Right lobe of liver (tissue), 4 donors: ENCODE results near the gene PCSK4.

Source experiments
- POLR2A ChIP-seq: fragments of 450-650 bp; IDR thresholded peaks from one replicate; pipeline ENCODE4 v1.6.1; 2017; ENCODE audit warnings: antibody characterized with exemption, mild to moderate bottlenecking
- TF ChIP-seq, protein P1 (sequence below), 4 donors: fragments of 200-600 bp in 3 of 4; fragments of 450-650 bp in 1 of 4; IDR thresholded peaks; one replicate each; pipeline versions ENCODE4 v1.5.1 to v1.8.0; 2016 to 2022; ENCODE audit warnings: antibody characterized with exemption in 4 of 4, mild to moderate bottlenecking in 2 of 4
- donor health status: DM: no; HTN: no; CAD: no.
- donor health status: DM: no; HTN: no; CAD: no.
- donor health status: DM: no; HTN: yes; CAD: no.

DNA sequence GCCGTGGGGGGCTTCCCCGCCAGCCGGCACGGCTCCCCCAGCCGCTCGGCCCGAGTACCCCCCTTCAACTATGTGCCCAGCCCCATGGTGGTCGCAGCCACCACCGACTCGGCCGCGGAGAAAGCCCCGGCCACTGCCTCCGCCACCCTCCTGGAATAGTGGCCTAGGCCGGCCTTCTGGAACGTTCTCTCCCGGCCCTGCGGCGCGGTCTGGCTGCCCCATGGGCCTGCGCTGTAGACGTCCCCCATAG lies 20.2 kb downstream of the PCSK4 start:
- TF ChIP-seq, protein P1, sequence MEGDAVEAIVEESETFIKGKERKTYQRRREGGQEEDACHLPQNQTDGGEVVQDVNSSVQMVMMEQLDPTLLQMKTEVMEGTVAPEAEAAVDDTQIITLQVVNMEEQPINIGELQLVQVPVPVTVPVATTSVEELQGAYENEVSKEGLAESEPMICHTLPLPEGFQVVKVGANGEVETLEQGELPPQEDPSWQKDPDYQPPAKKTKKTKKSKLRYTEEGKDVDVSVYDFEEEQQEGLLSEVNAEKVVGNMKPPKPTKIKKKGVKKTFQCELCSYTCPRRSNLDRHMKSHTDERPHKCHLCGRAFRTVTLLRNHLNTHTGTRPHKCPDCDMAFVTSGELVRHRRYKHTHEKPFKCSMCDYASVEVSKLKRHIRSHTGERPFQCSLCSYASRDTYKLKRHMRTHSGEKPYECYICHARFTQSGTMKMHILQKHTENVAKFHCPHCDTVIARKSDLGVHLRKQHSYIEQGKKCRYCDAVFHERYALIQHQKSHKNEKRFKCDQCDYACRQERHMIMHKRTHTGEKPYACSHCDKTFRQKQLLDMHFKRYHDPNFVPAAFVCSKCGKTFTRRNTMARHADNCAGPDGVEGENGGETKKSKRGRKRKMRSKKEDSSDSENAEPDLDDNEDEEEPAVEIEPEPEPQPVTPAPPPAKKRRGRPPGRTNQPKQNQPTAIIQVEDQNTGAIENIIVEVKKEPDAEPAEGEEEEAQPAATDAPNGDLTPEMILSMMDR (IDR thresholded peaks at IDR 0.05): no peak
- TF ChIP-seq POLR2A: no peak
